GM19468 (cell line): ENCODE measurements around the gene RBPMS2.
"Not testable (repeated sequence)": the region's sequence is repeated elsewhere in the genome, so short reads cannot be mapped to it uniquely, and the experiment has no call there.

Experiments
- ATAC-seq: cut with Tn5 transposase; IDR thresholded peaks from one replicate; pipeline ENCODE4 v1.9.1; 2021; ENCODE audit warnings: mild to moderate bottlenecking, moderate library complexity, moderate number of reproducible peaks; ENCODE audit not compliant: unreplicated experiment; ENCODE audit errors: extremely low read depth

The RBPMS2 gene

DNA sequence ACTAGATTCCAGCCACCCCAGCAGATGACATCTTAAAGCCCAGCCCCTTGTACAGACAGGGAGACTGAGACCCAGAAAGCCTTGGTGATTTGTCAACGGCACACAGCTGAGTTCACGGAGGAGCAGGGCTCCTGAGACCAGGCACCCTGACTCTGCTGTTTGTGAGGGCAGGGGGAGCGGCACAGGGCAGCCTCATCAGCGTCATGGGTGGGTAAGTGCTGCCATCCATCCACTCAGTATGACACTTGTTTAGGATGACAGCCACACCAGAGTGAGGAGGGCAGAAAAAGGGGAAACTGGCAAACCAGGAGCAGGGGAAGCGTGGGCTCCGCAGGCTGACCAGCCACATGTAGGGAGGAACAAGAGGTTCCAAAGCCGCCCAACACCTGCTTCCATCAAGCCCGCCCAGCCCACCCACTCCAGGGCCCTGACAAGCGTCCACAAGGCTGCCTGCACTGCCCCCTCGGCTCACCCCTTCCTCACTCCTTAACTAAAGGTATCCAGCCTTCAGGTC is 19.9 kb downstream of the RBPMS2 start:
- ATAC-seq = no peak

DNA sequence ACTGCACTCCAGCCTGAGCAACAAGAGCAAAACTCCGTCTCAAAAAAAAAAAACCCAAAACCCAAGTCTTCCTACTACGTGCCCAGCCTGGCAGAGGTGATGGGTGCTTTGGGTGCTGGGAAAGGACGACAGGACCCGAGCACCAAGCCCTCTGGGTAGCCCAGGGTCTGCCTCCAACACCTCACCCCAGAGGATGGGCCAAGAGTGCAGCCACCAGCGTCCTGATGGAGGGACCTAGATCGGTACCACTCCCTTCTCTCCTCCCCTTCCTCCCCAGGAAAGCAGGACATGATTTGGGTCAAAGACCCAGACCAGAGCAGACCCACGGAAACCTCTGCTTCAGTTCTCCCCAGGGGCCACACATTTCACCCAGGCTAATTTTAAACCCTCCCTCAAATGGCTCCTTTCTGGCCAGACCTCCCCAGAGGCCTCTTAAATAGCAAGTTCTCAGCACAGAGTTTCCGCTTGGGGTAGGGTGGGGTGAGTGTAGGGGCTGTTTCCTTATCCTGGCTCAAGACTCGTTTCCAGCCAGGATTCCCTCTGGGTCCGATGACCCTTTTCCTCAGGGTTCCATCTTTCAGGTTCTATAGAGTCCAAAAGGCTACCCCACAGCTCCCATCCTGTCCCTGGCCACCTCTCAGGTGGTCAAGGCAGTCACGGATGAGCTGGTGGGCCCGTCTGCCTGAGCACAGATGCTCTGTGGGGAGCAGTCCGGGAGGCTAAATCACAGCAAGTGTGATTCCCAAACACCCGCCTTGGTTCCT is 20.5 kb downstream of the RBPMS2 start:
- no peak for ATAC-seq

DNA sequence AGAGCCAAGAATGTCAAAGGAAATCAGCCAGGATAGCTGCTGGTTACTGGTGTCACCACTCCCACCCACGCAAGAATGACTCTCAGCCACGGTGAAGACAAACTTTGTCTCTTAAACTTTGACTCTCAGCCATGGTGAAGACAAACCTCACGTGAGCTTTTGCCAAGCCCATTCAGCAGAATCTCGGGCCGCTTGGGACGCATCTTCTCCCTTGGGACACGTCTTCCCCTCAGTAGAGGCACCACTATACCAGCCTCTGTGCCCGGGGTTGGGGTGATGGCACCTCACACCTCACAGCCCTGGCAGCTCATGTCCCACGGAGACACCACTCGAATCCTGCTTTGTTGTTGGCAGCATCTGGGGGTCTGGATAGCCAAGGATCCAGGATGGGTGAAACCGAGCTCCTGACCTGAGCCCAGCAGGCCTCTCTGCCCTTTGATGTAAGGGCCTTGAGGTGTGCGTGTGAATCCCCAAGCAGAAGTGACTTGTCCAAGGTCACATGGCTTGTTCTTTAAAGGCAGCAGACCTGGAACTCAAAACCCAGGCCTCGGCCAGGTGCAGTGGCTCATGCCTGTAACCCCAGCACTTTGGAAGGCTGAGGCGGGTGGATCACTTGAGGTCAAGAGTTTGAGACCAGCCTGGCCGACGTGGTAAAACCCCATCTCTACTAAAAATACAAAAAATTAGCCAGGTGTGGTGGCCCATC is 21.8 kb downstream of the RBPMS2 start:
- ATAC-seq = no peak

DNA sequence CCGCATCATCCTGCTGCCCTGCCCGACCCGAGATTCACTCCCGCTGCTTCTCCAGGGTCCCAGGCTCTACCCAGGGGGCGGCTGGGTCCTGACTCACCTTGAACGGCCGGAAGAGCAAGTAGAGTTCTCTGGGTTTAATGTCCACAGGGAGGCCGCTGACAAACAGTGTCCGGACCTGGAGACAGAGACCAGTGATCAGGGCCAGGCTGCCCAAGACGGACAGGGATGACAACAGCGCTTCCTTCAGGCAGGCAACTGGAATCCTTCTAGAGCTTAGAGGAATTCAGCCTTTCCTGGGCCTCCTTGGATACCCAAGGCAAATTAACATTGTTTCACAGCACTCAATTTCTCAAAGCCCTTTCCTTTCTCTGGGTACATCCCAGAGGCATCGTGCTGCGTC is 23.9 kb downstream of the RBPMS2 start:
- ATAC-seq = no peak

DNA sequence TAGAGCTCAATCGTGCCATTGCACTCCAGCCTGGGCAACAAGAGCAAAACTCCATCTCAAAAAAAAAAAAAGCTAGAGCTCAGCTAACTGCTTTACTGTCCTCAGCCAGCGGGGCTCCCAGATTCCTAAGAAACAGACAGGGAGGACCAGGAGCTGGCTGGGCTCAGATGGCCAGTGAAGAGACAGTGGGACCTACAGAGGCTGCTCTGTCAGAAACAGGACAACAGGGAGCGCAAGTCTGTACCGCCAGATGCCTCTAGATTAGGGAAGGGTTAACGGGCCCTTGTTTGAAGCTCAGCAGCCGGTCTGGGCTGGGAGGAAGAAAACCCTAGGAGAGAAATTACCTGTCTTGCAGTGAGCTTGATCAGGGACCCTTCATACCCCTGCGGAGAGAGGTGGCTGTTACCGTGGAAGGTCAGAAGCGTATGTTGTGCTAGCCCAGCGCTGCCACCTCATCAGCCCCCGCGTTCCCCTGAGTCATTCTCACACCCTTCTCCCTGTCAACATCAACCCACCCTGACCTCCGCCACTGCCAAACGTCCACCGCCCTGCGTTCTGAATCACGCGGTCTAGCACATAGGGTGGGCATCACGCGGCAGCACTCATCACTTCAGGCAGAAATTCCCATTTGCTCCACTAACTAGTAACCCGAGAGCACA is 25.3 kb downstream of the RBPMS2 start:
- ATAC-seq = no peak

DNA sequence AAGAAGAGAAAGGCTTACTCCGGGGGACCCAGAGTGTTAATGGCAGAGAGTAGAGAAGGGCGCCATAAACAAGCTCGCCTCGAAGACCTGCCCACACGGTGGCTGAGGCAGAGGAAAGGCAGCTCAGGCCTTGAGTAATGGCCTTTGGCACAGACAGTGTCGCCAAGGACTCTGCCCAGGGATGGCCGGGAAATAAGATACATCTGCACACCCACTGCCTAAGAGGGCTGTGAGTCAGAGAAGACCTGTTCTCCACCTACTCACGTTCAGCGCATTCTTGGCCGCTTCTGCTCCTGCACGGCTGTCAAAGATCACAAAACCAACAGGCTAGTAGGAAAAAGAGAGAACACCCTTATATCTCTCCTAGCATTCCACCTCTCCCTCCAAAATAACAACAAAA is 26.2 kb downstream of the RBPMS2 start:
- ATAC-seq = no peak

DNA sequence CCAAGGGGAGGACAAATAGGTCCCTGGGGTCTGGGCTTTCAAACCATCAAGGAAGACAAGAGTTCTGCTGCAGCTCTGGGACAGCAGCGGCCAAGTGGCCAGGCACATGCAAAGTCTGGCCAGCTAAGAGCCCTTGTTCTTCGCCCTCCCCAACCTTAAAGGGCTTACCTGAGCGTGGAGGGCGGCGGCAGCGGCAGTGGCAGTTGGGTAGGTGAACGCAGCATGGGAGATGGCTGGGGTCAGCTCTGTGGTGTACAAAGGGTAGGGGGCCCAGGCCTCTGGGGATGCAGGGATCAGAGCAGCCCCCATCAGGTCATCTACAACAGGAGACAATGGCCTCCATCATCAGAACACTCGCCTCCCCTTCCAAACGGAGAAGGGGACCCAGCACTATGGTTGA is 27.1 kb downstream of the RBPMS2 start:
- no peak for ATAC-seq

DNA sequence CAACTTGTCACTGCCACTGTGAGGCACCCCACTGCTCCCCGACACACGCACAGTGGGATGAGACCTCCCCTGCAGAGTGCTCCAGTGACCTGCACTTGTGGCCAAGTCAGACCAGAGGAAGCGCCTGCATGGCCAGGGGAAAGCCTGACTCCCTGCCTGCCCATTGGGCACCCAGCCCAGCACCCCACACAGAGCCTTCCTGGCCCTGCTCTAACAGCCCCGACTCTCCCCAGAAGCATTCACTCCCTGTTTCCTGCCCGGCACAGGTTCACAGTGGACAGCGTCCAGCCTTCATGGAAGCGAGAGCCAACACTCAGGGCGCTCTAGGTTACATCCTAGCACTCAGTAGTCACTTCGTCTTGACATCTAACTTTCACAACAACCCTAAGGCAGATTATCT is 27.8 kb downstream of the RBPMS2 start:
- ATAC-seq = no peak

DNA sequence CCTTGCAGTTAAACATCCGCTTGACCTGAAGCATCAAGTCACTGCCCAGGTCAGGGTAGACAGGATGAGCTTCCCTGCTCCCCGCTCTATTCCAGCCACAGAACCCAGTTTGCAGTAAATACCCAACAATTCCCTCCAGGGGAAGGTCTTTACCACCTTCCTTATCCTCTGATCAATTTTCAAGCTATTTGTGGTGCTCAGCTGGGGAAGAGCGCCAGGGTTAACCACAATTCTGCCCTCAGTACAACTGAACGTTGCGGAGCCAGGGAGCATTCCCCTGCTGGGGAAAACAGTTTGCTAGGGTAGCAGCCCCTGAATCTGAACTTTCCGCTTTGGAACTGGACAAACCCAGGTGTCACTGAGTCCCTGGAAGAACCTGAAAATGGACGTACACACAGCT is 28.5 kb downstream of the RBPMS2 start:
- ATAC-seq = no peak

DNA sequence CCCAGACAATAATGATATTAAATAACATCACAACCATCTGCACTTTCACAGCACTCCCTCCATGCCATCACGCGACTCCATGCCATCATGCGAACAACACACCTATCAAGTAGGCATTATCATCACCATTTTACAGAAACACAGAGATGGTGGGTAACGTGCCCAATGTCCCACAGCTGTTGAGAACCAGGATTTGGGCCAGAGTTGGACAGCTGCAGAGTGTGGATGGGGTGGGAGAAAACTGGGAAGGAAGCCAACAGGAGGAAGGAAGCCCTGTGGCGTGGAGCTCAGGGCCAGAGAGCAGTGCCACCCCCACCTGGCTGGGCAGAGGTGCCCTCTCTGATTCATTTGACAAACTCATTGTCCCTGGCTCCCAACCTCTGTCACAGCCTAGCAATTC is 29.0 kb downstream of the RBPMS2 start:
- ATAC-seq = no peak

DNA sequence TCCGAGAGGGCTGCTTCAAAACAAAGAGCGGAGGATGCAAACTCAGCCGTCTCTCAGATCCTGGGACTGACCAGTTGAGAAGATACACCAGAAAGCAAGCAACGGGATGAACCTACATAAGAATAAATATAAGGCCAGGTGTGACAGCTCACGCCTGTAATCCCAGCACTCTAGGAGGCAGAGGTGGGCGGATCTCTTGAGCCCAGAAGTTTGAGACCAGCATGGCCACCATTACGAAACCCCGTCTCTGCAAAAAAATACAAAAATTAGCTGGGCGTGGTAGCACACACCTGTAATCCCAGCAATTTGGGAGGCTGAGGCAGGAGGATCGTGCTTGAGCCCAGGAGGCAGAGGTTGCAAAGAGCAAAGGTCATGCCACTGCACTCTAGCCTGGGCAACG is 31.7 kb downstream of the RBPMS2 start:
- ATAC-seq = no peak

DNA sequence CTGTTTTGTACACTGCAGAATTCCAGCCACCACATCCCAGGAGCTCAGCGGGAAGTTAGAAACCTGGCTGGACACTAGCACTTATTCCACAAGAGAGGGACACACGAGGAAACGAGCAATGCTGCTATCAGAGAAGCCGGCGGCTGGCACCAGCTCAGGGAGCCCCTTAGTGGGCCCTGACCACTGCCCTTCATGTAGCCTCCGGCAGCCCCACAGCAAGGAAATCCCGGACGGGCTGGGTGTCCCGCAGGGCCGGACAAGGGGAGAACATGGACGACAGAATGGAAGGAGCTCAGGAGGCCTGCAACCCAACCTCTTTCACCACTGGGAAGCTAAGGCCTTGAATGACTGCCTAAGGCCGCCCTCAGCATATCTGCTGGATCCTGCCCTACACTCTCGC is 32.5 kb downstream of the RBPMS2 start:
- ATAC-seq = no peak

DNA sequence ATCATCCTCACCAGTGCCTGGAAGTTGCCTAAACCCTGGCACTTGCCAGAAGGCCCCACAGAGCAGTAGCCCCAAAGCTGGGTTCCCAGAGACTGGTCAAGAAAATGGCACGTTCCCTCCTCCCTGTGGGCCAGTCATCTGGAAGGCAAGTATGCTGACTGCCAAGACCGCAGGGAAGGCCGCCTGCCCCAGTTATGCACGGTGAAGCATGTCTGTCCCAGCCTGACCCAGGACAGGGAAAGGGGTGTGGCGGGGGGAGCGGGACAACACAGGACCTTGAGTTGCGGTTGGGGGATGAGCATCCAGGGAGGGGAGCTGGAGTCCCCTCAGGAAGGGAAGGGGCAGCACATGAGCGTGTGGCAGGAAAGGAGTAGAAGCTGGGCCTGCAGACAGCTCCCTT is 33.0 kb downstream of the RBPMS2 start:
- no peak for ATAC-seq

DNA sequence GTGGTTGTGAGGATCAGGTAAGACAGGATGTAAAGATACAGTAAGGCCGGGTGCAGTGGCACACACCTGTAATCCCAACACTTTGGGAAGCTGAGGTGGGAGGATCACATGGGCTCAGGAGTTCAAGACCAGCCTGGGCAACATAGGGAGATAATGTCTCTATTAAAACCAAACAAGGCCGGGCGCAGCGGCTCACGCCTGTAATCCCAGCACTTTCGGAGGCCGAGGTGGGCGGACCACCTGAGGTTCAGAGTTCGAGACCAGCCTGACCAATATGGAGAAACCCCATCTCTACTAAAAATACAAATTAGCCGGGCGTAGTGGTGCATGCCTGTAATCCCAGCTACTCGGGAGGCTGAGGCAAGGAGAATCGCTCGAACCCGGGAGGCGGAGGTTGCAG is 33.7 kb downstream of the RBPMS2 start:
- ATAC-seq = not testable (repeated sequence)

DNA sequence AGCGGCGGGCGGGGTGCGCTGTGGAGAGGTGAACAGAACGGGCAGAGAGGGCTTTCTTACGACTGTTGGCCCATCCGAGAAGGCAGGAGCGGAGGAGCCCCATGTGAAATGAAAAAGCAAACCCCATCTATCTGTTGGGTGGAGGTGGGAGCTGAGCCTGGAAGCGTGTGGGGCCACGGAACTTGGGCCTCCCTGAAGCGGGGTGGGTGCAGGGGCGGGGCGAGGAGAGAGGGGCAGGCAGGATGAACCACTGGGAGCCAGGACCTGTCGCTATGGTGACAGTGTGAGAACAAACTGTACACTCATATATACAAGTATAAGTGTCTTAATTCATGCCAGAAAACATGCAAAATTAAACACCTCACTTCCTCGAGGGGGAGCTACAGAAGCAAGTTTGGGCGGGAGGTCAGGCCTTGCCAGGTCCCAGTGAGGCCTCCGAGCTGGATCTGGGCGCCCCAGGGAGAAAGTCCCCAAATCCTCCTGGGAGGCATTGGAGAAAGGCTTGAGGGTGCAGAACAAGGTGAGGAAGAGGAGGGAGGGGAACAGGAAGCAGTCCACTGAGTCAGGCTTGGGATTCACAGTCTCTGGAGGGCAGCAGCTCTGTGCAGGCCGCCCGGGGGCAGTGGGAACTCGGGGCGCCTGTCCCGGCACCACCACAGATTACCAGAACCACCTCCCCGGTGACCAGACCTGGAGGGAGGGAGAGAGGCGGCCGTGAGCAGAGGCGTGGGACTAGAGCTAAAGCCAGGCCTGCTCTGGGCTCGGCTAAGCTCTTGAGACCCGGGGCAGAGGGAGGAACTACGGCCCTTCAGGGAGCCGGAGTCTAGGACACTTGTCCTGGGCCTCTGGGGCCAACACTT is 34.8 kb downstream of the RBPMS2 start:
- no peak for ATAC-seq

DNA sequence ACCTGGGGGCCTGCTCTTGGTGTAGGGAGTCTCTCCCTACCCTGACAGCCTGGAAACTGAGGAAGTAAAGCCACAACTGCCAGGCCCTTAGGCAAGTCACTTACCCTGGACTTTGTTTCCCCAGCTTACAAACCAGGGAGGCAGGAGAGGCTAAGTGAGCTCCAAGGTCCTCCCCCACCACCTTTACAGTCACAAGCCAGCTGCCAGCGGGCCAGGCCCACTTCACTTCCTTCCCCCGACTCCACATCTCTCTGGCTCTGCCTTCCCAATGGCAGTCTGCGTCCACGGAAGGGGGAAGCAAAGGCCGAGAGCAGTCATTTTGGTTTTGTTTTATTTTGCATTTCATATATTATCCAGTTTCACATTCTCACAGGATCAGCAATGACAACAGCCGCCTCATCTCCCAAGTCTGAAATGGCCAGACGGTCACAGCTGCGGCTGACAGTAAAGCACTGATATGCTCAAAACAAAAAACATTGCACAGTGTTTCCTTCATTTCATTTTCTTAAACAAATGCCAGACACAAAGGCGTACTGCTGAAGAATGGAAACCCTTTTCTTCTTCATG is 35.7 kb downstream of the RBPMS2 start:
- ATAC-seq = no peak

DNA sequence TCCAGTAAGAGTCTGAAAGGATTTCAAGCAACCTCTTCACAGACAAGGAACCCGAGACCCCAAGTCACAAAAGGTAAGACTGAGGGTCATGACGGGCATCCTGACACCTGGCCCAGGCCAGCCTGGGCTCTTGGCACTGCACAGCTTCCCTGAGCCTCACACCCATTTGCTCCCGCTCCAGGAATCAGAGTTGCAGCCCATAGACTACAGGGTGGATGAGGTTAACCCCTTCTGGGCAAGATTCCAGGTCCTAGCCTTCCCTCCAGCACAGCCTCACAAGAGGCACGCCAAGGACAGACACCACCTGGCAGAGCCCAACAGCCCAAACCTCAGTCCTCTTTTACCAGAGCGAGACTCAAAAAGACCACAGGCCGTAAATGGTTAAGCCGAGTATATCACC is 36.2 kb downstream of the RBPMS2 start:
- no peak for ATAC-seq

DNA sequence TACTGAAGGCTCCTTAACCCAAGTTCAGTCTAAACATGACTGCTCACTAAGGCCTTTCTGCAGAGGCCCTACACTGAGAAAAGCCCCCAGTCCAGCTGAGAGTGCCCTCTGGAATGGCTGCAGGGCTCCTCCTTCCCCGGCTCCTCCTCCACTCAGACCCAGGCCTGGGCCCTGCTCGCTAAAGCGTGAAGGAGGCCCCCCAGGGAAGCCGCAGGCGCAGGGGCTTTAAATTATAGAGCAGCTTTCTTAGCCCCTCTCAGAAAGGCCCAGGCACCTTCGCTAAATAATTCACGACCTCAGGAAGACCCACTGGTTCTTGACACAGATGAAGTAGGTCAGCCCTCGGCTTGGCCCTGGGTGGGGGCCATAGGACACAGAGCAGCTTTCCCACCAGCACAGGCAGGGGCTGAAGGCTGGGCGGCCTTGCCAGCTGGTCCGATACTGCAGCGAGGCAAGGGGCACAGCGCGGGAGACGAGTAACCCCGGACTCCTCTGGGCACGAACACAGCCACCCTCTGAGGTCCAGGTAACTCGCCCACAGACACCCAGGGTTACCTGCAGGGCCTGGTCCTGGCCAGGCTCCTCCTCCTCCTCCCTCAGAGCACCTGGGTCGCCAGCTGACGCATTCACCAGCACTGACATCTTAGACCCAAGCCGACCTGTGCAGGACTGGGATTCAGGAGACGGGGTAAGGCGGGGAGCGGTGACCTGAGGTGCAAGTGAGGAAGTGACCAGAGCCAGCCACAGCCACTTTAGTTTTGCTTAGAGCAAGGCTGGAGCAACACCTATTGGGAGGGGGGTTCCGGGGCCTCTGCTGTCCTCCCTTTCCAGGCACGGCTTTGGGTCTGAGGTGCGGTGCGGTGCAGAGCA is 36.9 kb downstream of the RBPMS2 start:
- no peak for ATAC-seq
